ENCODE data around the gene ARRDC2.

The ARRDC2 gene

DNA sequence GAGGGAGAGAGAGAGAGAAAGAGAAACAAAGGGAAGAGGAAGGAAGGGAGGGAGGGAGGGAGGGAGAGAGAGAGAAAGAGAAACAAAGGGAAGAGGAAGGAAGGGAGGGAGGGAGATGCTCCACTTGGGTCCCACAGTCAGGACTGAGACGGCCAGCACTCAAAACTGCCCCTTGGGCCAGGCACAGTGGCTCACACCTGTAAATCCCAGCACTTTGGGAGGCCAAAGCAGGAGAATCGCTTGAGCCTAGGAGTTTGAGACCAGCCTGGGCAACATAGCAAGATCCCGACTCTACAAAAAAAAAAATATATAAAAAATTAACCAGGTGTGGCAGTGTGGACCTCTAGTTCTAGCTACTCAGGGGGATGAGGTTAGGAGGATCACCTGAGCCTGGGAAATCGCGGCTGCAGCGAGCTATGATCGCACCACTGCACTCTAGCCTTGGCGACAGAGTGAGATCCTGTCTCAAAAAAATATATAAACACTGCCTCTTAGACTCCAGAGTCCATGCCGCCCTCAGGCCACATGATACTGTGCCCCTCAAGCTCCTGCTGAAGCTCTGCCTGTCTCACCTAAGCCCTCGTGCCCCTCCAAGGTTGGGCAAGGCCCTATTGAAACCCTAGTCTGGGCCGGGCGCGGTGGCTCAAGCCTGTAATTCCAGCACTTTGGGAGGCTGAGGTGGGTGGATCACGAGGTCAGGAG is 8.4 kb downstream of the ARRDC2 start:
- TF ChIP-seq, protein P1, sequence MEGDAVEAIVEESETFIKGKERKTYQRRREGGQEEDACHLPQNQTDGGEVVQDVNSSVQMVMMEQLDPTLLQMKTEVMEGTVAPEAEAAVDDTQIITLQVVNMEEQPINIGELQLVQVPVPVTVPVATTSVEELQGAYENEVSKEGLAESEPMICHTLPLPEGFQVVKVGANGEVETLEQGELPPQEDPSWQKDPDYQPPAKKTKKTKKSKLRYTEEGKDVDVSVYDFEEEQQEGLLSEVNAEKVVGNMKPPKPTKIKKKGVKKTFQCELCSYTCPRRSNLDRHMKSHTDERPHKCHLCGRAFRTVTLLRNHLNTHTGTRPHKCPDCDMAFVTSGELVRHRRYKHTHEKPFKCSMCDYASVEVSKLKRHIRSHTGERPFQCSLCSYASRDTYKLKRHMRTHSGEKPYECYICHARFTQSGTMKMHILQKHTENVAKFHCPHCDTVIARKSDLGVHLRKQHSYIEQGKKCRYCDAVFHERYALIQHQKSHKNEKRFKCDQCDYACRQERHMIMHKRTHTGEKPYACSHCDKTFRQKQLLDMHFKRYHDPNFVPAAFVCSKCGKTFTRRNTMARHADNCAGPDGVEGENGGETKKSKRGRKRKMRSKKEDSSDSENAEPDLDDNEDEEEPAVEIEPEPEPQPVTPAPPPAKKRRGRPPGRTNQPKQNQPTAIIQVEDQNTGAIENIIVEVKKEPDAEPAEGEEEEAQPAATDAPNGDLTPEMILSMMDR (conservative IDR thresholded peaks at IDR 0.05; ENCODE audit: control insufficient read depth, insufficient read depth, low read depth, low read length): no peak
- no peak for DNase-seq (ENCODE audit: low read depth)
- H3K4me3 ChIP-seq (ENCODE audit: control insufficient read depth, low read depth, low read length): no peak overlapping the region

DNA sequence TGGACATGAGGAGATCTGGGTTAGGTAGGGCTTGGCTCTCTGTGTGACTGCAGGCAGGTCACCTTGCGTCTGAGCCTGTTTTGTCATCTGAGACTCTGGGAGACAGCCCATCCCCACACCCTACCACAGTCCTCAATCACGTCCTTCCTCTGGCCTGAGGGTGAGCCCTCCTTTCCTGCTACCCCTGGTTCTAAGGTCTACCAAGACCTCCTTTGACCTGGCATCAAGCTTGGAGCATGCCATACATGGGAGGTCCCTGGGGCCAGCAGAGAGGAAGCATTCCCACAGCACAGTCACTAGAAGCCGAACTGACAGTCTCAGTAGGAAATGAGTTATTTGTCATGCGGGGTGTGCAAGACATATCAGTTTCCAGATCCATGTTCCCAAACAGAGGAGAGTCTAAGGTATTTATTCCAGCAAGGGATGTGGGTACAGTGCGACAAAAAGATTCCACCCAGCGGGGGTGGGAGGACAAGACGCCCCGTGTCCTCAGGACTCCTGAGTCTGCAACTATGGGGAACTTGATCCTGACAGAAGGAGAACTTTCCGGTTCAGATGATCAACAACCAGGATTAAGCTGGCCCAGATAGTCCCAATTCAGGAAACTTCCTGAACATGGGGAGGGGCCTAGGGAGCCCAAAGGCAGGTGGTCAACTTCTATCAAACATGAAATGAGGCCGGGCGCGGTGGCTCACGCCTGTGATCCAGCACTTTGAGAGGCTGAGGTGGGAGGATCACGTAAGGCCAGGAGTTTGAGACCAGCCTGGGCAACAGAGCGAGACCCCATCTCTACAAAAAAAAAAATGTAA is 9.5 kb downstream of the ARRDC2 start:
- H3K4me3 ChIP-seq (ENCODE audit: control insufficient read depth, low read depth, low read length): no peak overlapping the region
- TF ChIP-seq, protein P1 (conservative IDR thresholded peaks at IDR 0.05; ENCODE audit: control insufficient read depth, insufficient read depth, low read depth, low read length): no peak
- no peak for DNase-seq (ENCODE audit: low read depth)

DNA sequence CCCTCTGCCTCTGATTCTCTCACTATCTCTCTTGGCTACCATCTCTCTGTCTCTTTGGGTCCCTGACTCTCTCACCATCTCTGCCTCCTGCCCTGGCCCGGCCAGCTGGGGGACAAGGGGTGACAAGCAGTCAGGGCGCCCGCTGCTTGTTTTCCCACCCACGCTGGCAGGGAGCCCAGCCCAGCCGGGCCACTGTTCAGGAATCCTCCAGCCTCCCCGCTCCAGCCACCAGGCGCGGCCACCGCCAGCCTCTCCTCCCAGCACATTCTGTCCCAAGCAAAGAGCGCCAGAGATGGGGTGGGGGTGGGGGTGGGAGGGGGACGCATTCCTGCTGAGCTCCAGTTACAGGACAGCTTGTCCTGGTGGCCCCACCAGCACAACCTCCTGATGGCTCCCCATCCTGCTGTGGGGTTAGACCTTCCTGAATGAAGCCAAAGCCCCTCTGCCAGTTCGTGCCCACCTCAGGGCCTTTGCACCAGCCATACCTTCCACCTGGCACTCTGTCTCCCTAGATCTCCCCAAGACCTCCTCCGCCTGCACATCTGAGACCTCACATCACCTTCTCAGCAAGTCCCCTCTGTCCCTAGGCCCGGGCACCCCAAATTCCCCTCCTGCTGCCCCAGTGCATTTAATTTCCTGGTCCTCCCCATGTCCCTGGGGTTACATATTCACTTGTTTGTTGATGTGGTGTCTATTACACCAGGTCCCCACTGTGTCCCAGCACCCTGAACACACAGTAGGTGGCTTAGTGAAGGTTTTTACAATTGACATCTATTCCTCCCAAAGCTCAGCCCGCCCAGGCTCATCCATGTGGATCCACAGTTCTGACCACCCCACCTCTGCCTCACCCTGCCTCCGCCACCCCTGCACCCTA is 12.5 kb downstream of the ARRDC2 start:
- no peak overlapping the region for H3K4me3 ChIP-seq (ENCODE audit: control insufficient read depth, low read depth, low read length)
- peak; percentile 39 for DNase-seq (ENCODE audit: low read depth)
- TF ChIP-seq, protein P1 (conservative IDR thresholded peaks at IDR 0.05; ENCODE audit: control insufficient read depth, insufficient read depth, low read depth, low read length): no peak

DNA sequence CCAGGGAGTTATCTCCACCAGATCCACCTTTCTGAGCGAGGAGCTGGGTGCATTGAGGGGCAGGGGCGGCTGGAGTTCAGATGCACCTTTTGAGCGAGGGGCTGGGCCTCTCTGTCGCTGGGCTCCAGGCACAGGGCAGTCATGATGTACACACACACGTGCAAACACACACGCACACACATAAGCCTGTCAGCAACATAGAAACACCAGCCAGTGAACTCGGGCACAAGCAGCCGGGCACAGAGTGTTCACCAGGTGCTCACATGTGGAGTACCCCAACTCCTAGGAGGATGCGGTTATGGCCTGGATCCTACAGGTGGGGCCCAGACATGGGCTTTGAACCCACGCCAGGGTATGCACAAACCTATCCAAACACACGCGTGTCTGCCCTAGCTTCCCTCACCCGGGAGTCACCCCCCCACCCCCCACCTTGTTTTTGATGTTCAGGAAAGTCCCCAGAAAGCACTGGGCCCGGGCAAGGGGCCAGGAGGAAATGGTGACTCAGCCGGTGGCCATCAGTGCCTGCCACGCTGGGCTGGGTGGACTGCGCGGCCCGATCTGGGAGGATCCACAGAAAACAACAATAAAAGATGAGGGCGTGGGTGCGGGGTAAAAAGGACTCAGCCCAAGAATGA is 13.3 kb downstream of the ARRDC2 start:
- no peak overlapping the region for H3K4me3 ChIP-seq (ENCODE audit: control insufficient read depth, low read depth, low read length)
- peak; percentile 80 for DNase-seq (ENCODE audit: low read depth)
- TF ChIP-seq, protein P1 (conservative IDR thresholded peaks at IDR 0.05; ENCODE audit: control insufficient read depth, insufficient read depth, low read depth, low read length): no peak

DNA sequence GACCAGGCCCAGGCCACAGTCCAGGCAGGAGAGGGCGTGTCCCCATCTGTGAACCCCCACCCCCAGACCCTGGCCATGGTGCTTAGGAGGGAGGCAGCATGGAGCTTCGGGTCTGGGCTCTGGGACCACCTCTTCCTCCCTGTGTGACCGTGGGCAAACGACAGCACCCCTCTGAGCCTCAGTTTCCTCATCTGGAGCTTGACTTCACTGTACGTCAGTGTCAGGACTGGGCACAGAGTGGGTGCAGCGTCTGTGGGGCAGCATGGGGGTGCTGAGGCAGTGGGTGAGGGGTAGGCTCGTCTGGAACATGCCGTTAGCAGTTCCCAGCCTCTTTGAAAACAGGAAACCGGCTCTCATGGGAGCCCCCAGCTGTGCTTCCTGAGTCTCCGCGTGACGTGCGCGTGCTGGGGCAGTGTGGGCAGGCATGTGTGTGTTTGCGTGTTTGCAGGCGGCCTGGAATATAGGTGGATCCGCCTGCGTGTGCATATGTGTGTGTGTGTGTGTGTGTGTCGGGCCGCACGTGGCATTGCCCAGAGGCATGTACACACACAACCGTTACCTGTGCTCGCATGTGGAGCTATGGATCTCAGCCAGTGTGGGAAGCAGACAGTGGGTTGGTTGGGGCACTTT is 15.8 kb downstream of the ARRDC2 start:
- peak; percentile 72 for DNase-seq (ENCODE audit: low read depth)
- TF ChIP-seq, protein P1 (conservative IDR thresholded peaks at IDR 0.05; ENCODE audit: control insufficient read depth, insufficient read depth, low read depth, low read length): no peak
- no peak overlapping the region for H3K4me3 ChIP-seq (ENCODE audit: control insufficient read depth, low read depth, low read length)

DNA sequence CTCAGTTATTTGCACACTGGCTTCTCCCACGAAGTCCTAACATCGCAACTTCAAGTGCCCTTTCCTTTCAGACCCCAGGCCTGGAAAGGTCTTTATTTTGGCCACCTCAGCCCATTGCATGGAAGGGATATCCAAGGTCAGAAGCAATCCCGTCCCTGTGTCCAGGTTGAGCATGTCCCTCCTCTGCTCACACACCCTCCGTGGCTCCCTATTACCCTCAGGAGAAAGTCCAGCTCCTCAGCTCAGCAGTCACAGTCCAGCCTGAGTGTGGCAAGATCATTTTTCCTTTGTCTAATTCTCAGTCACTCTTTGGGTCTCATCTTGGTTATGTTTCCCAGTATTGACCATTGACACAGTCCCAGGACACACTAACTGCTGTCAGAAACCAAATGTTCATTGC is 19.2 kb downstream of the ARRDC2 start:
- TF ChIP-seq, protein P1 (conservative IDR thresholded peaks at IDR 0.05; ENCODE audit: control insufficient read depth, insufficient read depth, low read depth, low read length): no peak
- no peak overlapping the region for H3K4me3 ChIP-seq (ENCODE audit: control insufficient read depth, low read depth, low read length)

More for the DNA sequence above, 19.2 kb downstream of the ARRDC2 start:
- DNase-seq (ENCODE audit: low read depth): no peak
